Measurements from ENCODE around the gene PCSK9. TPM values are rescaled to one million over a fixed set of nuclear protein-coding genes. Genes with fewer than 3 reads are reported as not detected.

The PCSK9 gene
- total and polyA plus RNA-seq, 3 donors from 2014 or later: 1.1 to 1.9 (median 1.3) TPM

GRCh38 chr1:55081188-55081904 lies 42.0 kb downstream of the PCSK9 start:
- H3K9me3 ChIP-seq: no peaks in the 10 kb centered on the region
- 69 to 81% methylated on average over 9 of the region's 9 CpGs for WGBS, 2 donors
- H3K4me1 ChIP-seq: peaks cover 6% of the 10 kb centered on the region
- no peaks in the 10 kb centered on the region for H3K27me3 ChIP-seq
- H3K4me3 ChIP-seq: no peak overlapping the region
- TF ChIP-seq CTCF (IDR thresholded peaks at IDR 0.05): no peak
- TF ChIP-seq POLR2A (IDR thresholded peaks at IDR 0.05): no peak
- intact Hi-C loops (cut with DNase I; ENCODE audit: low total_unique reads): no loop called here
- H3K27ac ChIP-seq: peak overlapping the region in 1 of 2 donors; percentile 27
- no peaks in the 10 kb centered on the region for H3K36me3 ChIP-seq (ENCODE audit: low read depth, missing control alignments)
- DNase-seq: no peak

GRCh38 chr1:55081905-55082296 lies 42.6 kb downstream of the PCSK9 start:
- intact Hi-C loops (cut with DNase I; ENCODE audit: low total_unique reads): no loop called here
- WGBS, 2 donors: 55 to 60% methylated on average over 2 of the region's 2 CpGs
- H3K27ac ChIP-seq: no peak overlapping the region

GRCh38 chr1:55084257-55084656 lies 44.9 kb downstream of the PCSK9 start:
- no peaks in the 10 kb centered on the region for H3K9me3 ChIP-seq
- TF ChIP-seq CTCF (IDR thresholded peaks at IDR 0.05): no peak
- no peak for TF ChIP-seq POLR2A (IDR thresholded peaks at IDR 0.05)
- no peaks in the 10 kb centered on the region for H3K36me3 ChIP-seq (ENCODE audit: low read depth, missing control alignments)
- 93 to 96% methylated on average over 7 of the region's 7 CpGs for WGBS, 2 donors
- no peak overlapping the region for H3K4me3 ChIP-seq
- DNase-seq: no peak
- H3K27me3 ChIP-seq: no peaks in the 10 kb centered on the region
- intact Hi-C loops (cut with DNase I; ENCODE audit: low total_unique reads): no loop called here
- no peak overlapping the region for H3K27ac ChIP-seq
- peaks cover 6% of the 10 kb centered on the region for H3K4me1 ChIP-seq

More at GRCh38 chr1:55081905-55082296, 42.6 kb downstream of the PCSK9 start:
- Histone ChIP-seq H3K9me3 (no peaks in the 10 kb centered on the region), H3K4me1 (peaks cover 6% of the 10 kb centered on the region), H3K27me3 (no peaks in the 10 kb centered on the region), H3K36me3 (ENCODE audit: low read depth, missing control alignments) (no peaks in the 10 kb centered on the region), H3K4me3 (no peak overlapping the region)
- TF ChIP-seq CTCF (IDR thresholded peaks at IDR 0.05): no peak
- TF ChIP-seq POLR2A (IDR thresholded peaks at IDR 0.05): no peak
- no peak for DNase-seq

GRCh38 chr1:55087439-55087838 lies 48.1 kb downstream of the PCSK9 start:
- intact Hi-C loops (cut with DNase I; ENCODE audit: low total_unique reads): no loop called here
- Histone ChIP-seq H3K27ac (no peak overlapping the region), H3K9me3 (no peaks in the 10 kb centered on the region), H3K4me1 (no peaks in the 10 kb centered on the region), H3K4me3 (no peak overlapping the region), H3K27me3 (no peaks in the 10 kb centered on the region), H3K36me3 (ENCODE audit: low read depth, missing control alignments) (no peaks in the 10 kb centered on the region)
- 79 to 80% methylated on average over 3 of the region's 3 CpGs for WGBS, 2 donors
- TF ChIP-seq CTCF (IDR thresholded peaks at IDR 0.05) (no peak), POLR2A (IDR thresholded peaks at IDR 0.05) (no peak)
- DNase-seq: no peak

- Histone ChIP-seq H3K4me3 (no peak overlapping the region), H3K9me3 (no peaks in the 10 kb centered on the region), H3K27ac (no peak overlapping the region), H3K27me3 (no peaks in the 10 kb centered on the region), H3K4me1 (no peaks in the 10 kb centered on the region), H3K36me3 (ENCODE audit: low read depth, missing control alignments) (no peaks in the 10 kb centered on the region)
- DNase-seq: no peak
- intact Hi-C loops (cut with DNase I; ENCODE audit: low total_unique reads): no loop called here
- 79 to 90% methylated on average over 4 of the region's 4 CpGs for WGBS, 2 donors
- no peak for TF ChIP-seq CTCF (IDR thresholded peaks at IDR 0.05)
- no peak for TF ChIP-seq POLR2A (IDR thresholded peaks at IDR 0.05)
Observed at GRCh38 chr1:55088413-55088812, 49.1 kb downstream of the PCSK9 start.

Measured in testis (tissue), 3 donors.